HepG2 (cell line): ENCODE results near the gene LRRC10B. TPM values are rescaled to one million over a fixed set of nuclear protein-coding genes. Genes with fewer than 3 reads are reported as not detected.

Experiments
- ATAC-seq: fragments of 200-7000 bp; cut with Tn5 transposase; 3 replicates; pipeline ENCODE4 v1.9.1; 2020; ENCODE audit warnings: mild to moderate bottlenecking, moderate library complexity
- BruUV-seq: library from RNA; stranded (reverse); fragments of 400-500 nt; replicated peaks from 2 replicates; lab custom pipeline; 2021; lab: Mats Ljungman, UMichigan
- CTCF ChIA-PET: fragments of 300-600 bp; formaldehyde crosslinking; extraction: SDS; loops from one replicate; lab custom pipeline; 2021; ENCODE audit warnings: low total read pairs, inconsistent platforms, low intra/inter-chr PET ratio; lab: Yijun Ruan, JAX
- POLR2A ChIA-PET: fragments of 350-600 bp; sonication (Branson Sonifier 250); formaldehyde crosslinking; loops from one replicate; lab custom pipeline; 2020; ENCODE audit warnings: antibody characterized with exemption, inconsistent platforms; lab: Yijun Ruan, JAX
- DNase-seq: peaks from one replicate; pipeline ENCODE4 v3.0.0-alpha.2; 2015; ENCODE audit warnings: low spot score
- FAIRE-seq: peaks from 3 replicates; lab custom pipeline; 2011; peaks lifted over from hg19 to GRCh38; lab: Jason Lieb, UNC
- H2AFZ ChIP-seq: one replicate; pipeline ENCODE4 v1.6.1; 2011; ENCODE audit warnings: low read length, inconsistent platforms
- H3K27ac ChIP-seq: fragments of 300-600 bp; 3 replicates; pipeline ENCODE4 v1.8.0; 2011; ENCODE audit warnings: mixed run types, mild to moderate bottlenecking, mixed read lengths, low read length, inconsistent platforms; ENCODE audit not compliant: insufficient read depth; ENCODE audit errors: extremely low read length
- H3K27me3 ChIP-seq, 2 experiments: fragments of 200-600 bp in 1 of 2; 2 replicates in 1 of 2; 3 replicates in 1 of 2; pipeline versions ENCODE4 v1.6.0 to v1.8.0; 2011; ENCODE audit warnings: low read length in 2 of 2, mild to moderate bottlenecking in 2 of 2, moderate library complexity in 2 of 2, inconsistent platforms in 1 of 2; ENCODE audit not compliant: insufficient read depth in 2 of 2, control insufficient read depth in 1 of 2
- H3K36me3 ChIP-seq, 2 experiments: fragments of 200-600 bp in 1 of 2; replicated peaks in 1 of 2; 2 replicates in 1 of 2; 3 replicates in 1 of 2; pipeline versions ENCODE4 v1.5.1 to v1.8.0; 2011; ENCODE audit warnings: low read length in 2 of 2, inconsistent platforms in 1 of 2; ENCODE audit not compliant: insufficient read depth in 2 of 2, control insufficient read depth in 1 of 2
- H3K4me1 ChIP-seq: 2 replicates; pipeline ENCODE4 v1.5.1; 2012; ENCODE audit warnings: low read length, inconsistent platforms; ENCODE audit not compliant: insufficient read depth
- H3K4me2 ChIP-seq: 2 replicates; pipeline ENCODE4 v1.6.0; 2011; ENCODE audit warnings: low read depth, low read length, inconsistent platforms
- H3K4me3 ChIP-seq, 3 experiments: fragments of 200-600 bp in 1 of 3; sonication (generic), shearing (Covaris generic) in 1 of 3; replicated peaks in 1 of 3; 2 replicates each; pipeline ENCODE4 v1.5.1; 2011 to 2016; ENCODE audit warnings: low read length in 3 of 3, inconsistent platforms in 2 of 3, low read depth in 2 of 3, mild to moderate bottlenecking in 2 of 3, control low read depth in 1 of 3, mixed read lengths in 1 of 3; ENCODE audit not compliant: insufficient read depth in 1 of 3
- H3K79me2 ChIP-seq: one replicate; pipeline ENCODE4 v1.6.1; 2011; ENCODE audit warnings: low read length, inconsistent platforms; ENCODE audit not compliant: insufficient read depth
- H3K9ac ChIP-seq: 2 replicates; pipeline ENCODE4 v1.6.0; 2011; ENCODE audit warnings: mild to moderate bottlenecking, low read depth, low read length, inconsistent platforms; ENCODE audit not compliant: insufficient read depth
- H3K9me3 ChIP-seq: 2 replicates; pipeline ENCODE4 v1.5.1; 2012; ENCODE audit warnings: mild to moderate bottlenecking, low read length
- H4K20me1 ChIP-seq: 2 replicates; pipeline ENCODE4 v1.6.0; 2011; ENCODE audit warnings: inconsistent platforms, mild to moderate bottlenecking, low read length, moderate library complexity; ENCODE audit not compliant: insufficient read depth
- ATF7 ChIP-seq, 2 experiments: fragments of 450-650 bp in 1 of 2; sonication (generic) in 1 of 2; formaldehyde crosslinking in 1 of 2; IDR thresholded peaks; 2 replicates each; pipeline versions ENCODE4 v1.4.0 to v1.6.1; 2016 to 2020; ENCODE audit warnings: antibody characterized with exemption in 1 of 2, mild to moderate bottlenecking in 1 of 2, missing genetic modification reagents in 1 of 2
- CENPX ChIP-seq: sonication (generic); formaldehyde crosslinking; IDR thresholded peaks from 2 replicates; pipeline ENCODE4 v1.9.0; 2021; ENCODE audit warnings: mild to moderate bottlenecking, missing genetic modification reagents, moderate library complexity
- CREB1 ChIP-seq, 2 experiments: fragments of 450-650 bp in 1 of 2; IDR thresholded peaks; 2 replicates each; pipeline ENCODE4 v1.6.1; 2016 to 2017; ENCODE audit warnings: control low read depth in 1 of 2, mild to moderate bottlenecking in 1 of 2, missing compliant biosample characterization in 1 of 2, missing genetic modification characterization in 1 of 2
- ERF ChIP-seq: IDR thresholded peaks from 2 replicates; pipeline ENCODE4 v1.6.1; 2018; ENCODE audit warnings: missing biosample characterization, missing genetic modification reagents
- IKZF4 ChIP-seq: sonication (generic); formaldehyde crosslinking; IDR thresholded peaks from 2 replicates; pipeline ENCODE4 v1.5.1; 2020; ENCODE audit warnings: borderline replicate concordance, mild to moderate bottlenecking, low read depth, missing genetic modification reagents; ENCODE audit errors: not compliant biosample characterization
- ISL2 ChIP-seq: sonication (generic); formaldehyde crosslinking; IDR thresholded peaks from 2 replicates; pipeline ENCODE4 v1.5.0; 2020; ENCODE audit warnings: missing genetic modification reagents
- KAT8 ChIP-seq: IDR thresholded peaks from 2 replicates; pipeline ENCODE4 v1.6.1; 2016; ENCODE audit warnings: missing genetic modification reagents, missing compliant biosample characterization
- KLF6 ChIP-seq: IDR thresholded peaks from 2 replicates; pipeline ENCODE4 v1.8.0; 2016; ENCODE audit warnings: missing biosample characterization, missing genetic modification reagents
- MBD4 ChIP-seq: IDR thresholded peaks from 2 replicates; pipeline ENCODE4 v1.6.1; 2012; ENCODE audit warnings: low read length, inconsistent platforms, borderline replicate concordance
- MTF1 ChIP-seq: sonication (generic); formaldehyde crosslinking; IDR thresholded peaks from 2 replicates; pipeline ENCODE4 v1.5.0; 2020; ENCODE audit warnings: missing genetic modification reagents
- NPAS2 ChIP-seq: sonication (generic); formaldehyde crosslinking; IDR thresholded peaks from 2 replicates; pipeline ENCODE4 v1.8.0; 2022; ENCODE audit warnings: mild to moderate bottlenecking, missing genetic modification reagents, borderline replicate concordance
- SMAD1 ChIP-seq: sonication (generic); formaldehyde crosslinking; IDR thresholded peaks from 2 replicates; pipeline ENCODE4 v1.4.0; 2020; ENCODE audit warnings: missing genetic modification reagents, low read depth, mild to moderate bottlenecking, borderline replicate concordance
- TAF1 ChIP-seq: sonication (generic); formaldehyde crosslinking; IDR thresholded peaks from 2 replicates; pipeline ENCODE4 v1.4.0; 2020; ENCODE audit warnings: missing genetic modification reagents
- U2AF1 ChIP-seq: fragments of 200-400 bp; formaldehyde crosslinking; optimal IDR thresholded peaks from 2 replicates; pipeline ENCODE3; 2017; ENCODE audit warnings: mild to moderate bottlenecking, low read depth, low read length
- ZKSCAN1 ChIP-seq: fragments of 150-350 bp; IDR thresholded peaks from 2 replicates; pipeline ENCODE4 v1.6.1; 2014; ENCODE audit warnings: low read length
- ZNF274 ChIP-seq: sonication (generic); formaldehyde crosslinking; IDR thresholded peaks from 2 replicates; pipeline ENCODE4 v1.5.1; 2020; ENCODE audit warnings: mild to moderate bottlenecking, missing genetic modification reagents
- WGBS: methylation state at CpG from one replicate; pipeline ENCODE4 v1.1.6; 2017; ENCODE audit warnings: low lambda C conversion rate; 5-methylcytosine and 5-hydroxymethylcytosine counted together
- in situ Hi-C: cut with HindIII; loops from 2 replicates; pipeline ENCODE4 v1.10.0; 2017; ENCODE audit warnings: low pct_unique_long_range_greater_than_20kb; ENCODE audit not compliant: extremely low pct_ligation_motif_present
- intact Hi-C: fragments of 100-400 bp; cut with micrococcal nuclease; formaldehyde crosslinking; loops from one replicate; pipeline ENCODE4 v1.10.0; 2022; ENCODE audit not compliant: unreplicated experiment
- polyA plus RNA-seq, 8 experiments: library from polyadenylated mRNA; depleted of rRNA in 3 of 8; stranded (reverse) in 7 of 8; unstranded in 1 of 8; fragments of >200 nt; fragmentation: Illumina TruSeq in 4 of 8; extraction: Trizol in 4 of 8; gene quantifications; 2 replicates each; pipeline versions ENCODE4 v1.2.1 to v1.2.3, GENCODE V29; 2011 to 2016; ENCODE audit warnings: low read depth in 4 of 8, missing spikeins in 1 of 8, mixed read lengths in 1 of 8; ENCODE audit not compliant: insufficient read depth in 1 of 8
- total RNA-seq, 5 experiments: library from RNA; depleted of rRNA; stranded (reverse); fragments of >200 nt; fragmentation: Illumina TruSeq; extraction: Trizol; gene quantifications; 2 replicates each; pipeline ENCODE4 v1.2.3, GENCODE V29; 2016; ENCODE audit warnings: low read depth in 1 of 5
- TF ChIP-seq, protein P1 (sequence below): sonication (generic); formaldehyde crosslinking; IDR thresholded peaks from 2 replicates; pipeline ENCODE4 v1.4.0; 2020; ENCODE audit warnings: missing genetic modification reagents, mild to moderate bottlenecking, borderline replicate concordance

Gene LRRC10B
- total and polyA plus RNA-seq, 2 of the 13 experiments (the other 11 are each of a cell fraction or from before 2014, with no cell fraction given), result not detected

GRCh38 chr11:61522881-61523280, 14.3 kb downstream of the LRRC10B start:
- Histone ChIP-seq H3K4me1 (0 out of 2 replicates have a peak, but pooled peaks cover 6% of the 10 kb centered on the region), H4K20me1 (no peaks in the 10 kb centered on the region), H3K4me3 (no peak overlapping the region), H3K36me3 (no peaks in the 10 kb centered on the region), H3K79me2 (no peaks in the 10 kb centered on the region), H3K9ac (no peak overlapping the region), H3K9me3 (no peaks in the 10 kb centered on the region), H3K27me3 (no peaks in the 10 kb centered on the region), H3K27ac (no peak overlapping the region), H3K4me2 (no peak overlapping the region), H2AFZ (no peak overlapping the region)
- in situ Hi-C loops, result no loop called here
- DNase-seq (no peak), ATAC-seq (no peak), FAIRE-seq (no peak)
- 85% methylated on average over 15 of the region's 15 CpGs for WGBS
- POLR2A ChIA-PET, result no interaction called here
- no TSS peak for BruUV-seq
- intact Hi-C loops, result no loop called here
- TF ChIP-seq SMAD1, result no peak
- no peak for TF ChIP-seq NPAS2
- peak; percentile 98 for TF ChIP-seq ATF7 (IDR thresholded peaks at IDR 0.05)
- no peak for TF ChIP-seq ATF7 (CRISPR knock-in tag; IDR thresholded peaks at IDR 0.05)
- TF ChIP-seq, protein P1, sequence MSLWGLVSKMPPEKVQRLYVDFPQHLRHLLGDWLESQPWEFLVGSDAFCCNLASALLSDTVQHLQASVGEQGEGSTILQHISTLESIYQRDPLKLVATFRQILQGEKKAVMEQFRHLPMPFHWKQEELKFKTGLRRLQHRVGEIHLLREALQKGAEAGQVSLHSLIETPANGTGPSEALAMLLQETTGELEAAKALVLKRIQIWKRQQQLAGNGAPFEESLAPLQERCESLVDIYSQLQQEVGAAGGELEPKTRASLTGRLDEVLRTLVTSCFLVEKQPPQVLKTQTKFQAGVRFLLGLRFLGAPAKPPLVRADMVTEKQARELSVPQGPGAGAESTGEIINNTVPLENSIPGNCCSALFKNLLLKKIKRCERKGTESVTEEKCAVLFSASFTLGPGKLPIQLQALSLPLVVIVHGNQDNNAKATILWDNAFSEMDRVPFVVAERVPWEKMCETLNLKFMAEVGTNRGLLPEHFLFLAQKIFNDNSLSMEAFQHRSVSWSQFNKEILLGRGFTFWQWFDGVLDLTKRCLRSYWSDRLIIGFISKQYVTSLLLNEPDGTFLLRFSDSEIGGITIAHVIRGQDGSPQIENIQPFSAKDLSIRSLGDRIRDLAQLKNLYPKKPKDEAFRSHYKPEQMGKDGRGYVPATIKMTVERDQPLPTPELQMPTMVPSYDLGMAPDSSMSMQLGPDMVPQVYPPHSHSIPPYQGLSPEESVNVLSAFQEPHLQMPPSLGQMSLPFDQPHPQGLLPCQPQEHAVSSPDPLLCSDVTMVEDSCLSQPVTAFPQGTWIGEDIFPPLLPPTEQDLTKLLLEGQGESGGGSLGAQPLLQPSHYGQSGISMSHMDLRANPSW, result no peak
- TF ChIP-seq CREB1 (IDR thresholded peaks at IDR 0.05), result peak; percentile 95
- TF ChIP-seq CREB1 (CRISPR knock-in tag; IDR thresholded peaks at IDR 0.05), result no peak
- CTCF ChIA-PET, result no interaction called here

- CTCF ChIA-PET, result no interaction called here
- BruUV-seq, result no TSS peak
- Histone ChIP-seq H3K4me3 (no peak overlapping the region), H3K27ac (no peak overlapping the region), H3K4me1 (peaks cover 13% of the 10 kb centered on the region), H4K20me1 (no peaks in the 10 kb centered on the region), H2AFZ (no peak overlapping the region), H3K27me3 (0 out of 5 replicates have a peak, but pooled peaks cover 0 to 1% of the 10 kb centered on the region in 2 experiments), H3K4me2 (no peak overlapping the region), H3K79me2 (no peaks in the 10 kb centered on the region), H3K9ac (no peak overlapping the region), H3K36me3 (no peaks in the 10 kb centered on the region), H3K9me3 (no peaks in the 10 kb centered on the region)
- DNase-seq (no peak), ATAC-seq (no peak), FAIRE-seq (no peak)
- in situ Hi-C loops (no loop called here), intact Hi-C loops (no loop called here)
- POLR2A ChIA-PET, result no interaction called here
- WGBS, result 56% methylated on average over 10 of the region's 12 CpGs
- TF ChIP-seq ZKSCAN1, result no peak
- no peak for TF ChIP-seq IKZF4 (CRISPR knock-in tag)
- no peak for TF ChIP-seq MBD4
- TF ChIP-seq CENPX (CRISPR knock-in tag), result no peak
- TF ChIP-seq ISL2 (CRISPR knock-in tag), result no peak
- no peak for TF ChIP-seq U2AF1
- no peak for TF ChIP-seq KAT8 (CRISPR knock-in tag)
- TF ChIP-seq TAF1, result no peak
- TF ChIP-seq ERF (CRISPR knock-in tag), result no peak
- no peak for TF ChIP-seq ZNF274 (CRISPR knock-in tag)
- no peak for TF ChIP-seq MTF1 (CRISPR knock-in tag)
- no peak for TF ChIP-seq KLF6 (CRISPR knock-in tag)
These were observed 15.9 kb downstream of the LRRC10B start for GRCh38 chr11:61524446-61524845.
